K562 (cell line): ENCODE measurements around the gene TAS2R4. TPM values are rescaled to one million over a fixed set of nuclear protein-coding genes. Genes with fewer than 3 reads are reported as not detected.

Experiments
- CTCF ChIP-seq, 3 experiments: IDR thresholded peaks in 2 of 3; conservative IDR thresholded peaks in 1 of 3; 2 replicates each; pipeline ENCODE4 v1.5.1; 2011 to 2012; ENCODE audit warnings: low read length in 3 of 3, mild to moderate bottlenecking in 3 of 3, control low read depth in 2 of 3, improper control_type of control experiment in 1 of 3, inconsistent platforms in 1 of 3, low read depth in 1 of 3, mixed read lengths in 1 of 3, moderate library complexity in 1 of 3; ENCODE audit not compliant: insufficient read depth in 2 of 3
- E4F1 ChIP-seq: fragments of 250-450 bp; sonication (Bioruptor Pico); IDR thresholded peaks from 2 replicates; pipeline ENCODE4 v1.5.0; 2021; ENCODE audit warnings: mild to moderate bottlenecking, borderline replicate concordance
- IRF9 ChIP-seq: fragments of 450-650 bp; IDR thresholded peaks from 2 replicates; pipeline ENCODE4 v1.6.1; 2016; ENCODE audit warnings: missing biosample characterization, missing genetic modification characterization
- JUND ChIP-seq, 2 experiments: IDR thresholded peaks; 2 replicates in 1 of 2; 3 replicates in 1 of 2; pipeline ENCODE4 v1.6.1; 2011; ENCODE audit warnings: borderline replicate concordance in 2 of 2, low read depth in 2 of 2, low read length in 2 of 2, improper control_type of control experiment in 1 of 2, missing biosample characterization in 1 of 2, missing genetic modification characterization in 1 of 2, missing genetic modification reagents in 1 of 2
- LEF1 ChIP-seq: fragments of 450-650 bp; IDR thresholded peaks from 2 replicates; pipeline ENCODE4 v1.6.1; 2016; ENCODE audit warnings: mild to moderate bottlenecking
- RFX5 ChIP-seq: IDR thresholded peaks from 2 replicates; pipeline ENCODE4 v1.6.1; 2011; ENCODE audit warnings: low read depth, mild to moderate bottlenecking, improper control_type of control experiment, low read length
- SMAD3 ChIP-seq: fragments of 450-650 bp; formaldehyde crosslinking; conservative IDR thresholded peaks from 2 replicates; pipeline ENCODE4 v1.4.0; 2020; ENCODE audit warnings: mild to moderate bottlenecking
- SMARCA5 ChIP-seq: fragments of 450-650 bp; IDR thresholded peaks from 2 replicates; pipeline ENCODE4 v1.6.1; 2016
- STAT5B ChIP-seq: fragments of 250-450 bp; sonication (Bioruptor Pico); IDR thresholded peaks from 2 replicates; pipeline ENCODE4 v1.8.0; 2021; ENCODE audit warnings: mild to moderate bottlenecking, inconsistent platforms
- TAF15 ChIP-seq: fragments of 200-400 bp; formaldehyde crosslinking; IDR thresholded peaks from 2 replicates; pipeline ENCODE4 v1.6.1; 2017; ENCODE audit warnings: mild to moderate bottlenecking, low read depth, low read length, moderate library complexity
- TARDBP ChIP-seq: fragments of 450-650 bp; IDR thresholded peaks from 2 replicates; pipeline ENCODE4 v1.6.1; 2016
- TBL1XR1 ChIP-seq, 2 experiments: IDR thresholded peaks; 2 replicates each; pipeline ENCODE4 v1.6.1; 2012; ENCODE audit warnings: improper control_type of control experiment in 2 of 2, low read length in 2 of 2, mild to moderate bottlenecking in 1 of 2
- TSC22D4 ChIP-seq: fragments of 450-650 bp; IDR thresholded peaks from 2 replicates; pipeline ENCODE4 v1.6.1; 2016; ENCODE audit warnings: missing genetic modification characterization, missing biosample characterization, control low read depth
- TSHZ1 ChIP-seq: fragments of 250-450 bp; sonication (Bioruptor Pico); IDR thresholded peaks from 2 replicates; pipeline ENCODE4 v1.4.0; 2020; ENCODE audit warnings: mild to moderate bottlenecking, moderate library complexity
- ZKSCAN8 ChIP-seq: fragments of 200-800 bp; sonication (Bioruptor generic); IDR thresholded peaks from 2 replicates; pipeline ENCODE4 v1.6.1; 2016; ENCODE audit warnings: missing genetic modification characterization, missing compliant biosample characterization
- ZNF143 ChIP-seq: sonication (generic); formaldehyde crosslinking; IDR thresholded peaks from 2 replicates; pipeline ENCODE4 v1.9.0; 2022; ENCODE audit warnings: mild to moderate bottlenecking, missing genetic modification reagents
- ZNF347 ChIP-seq: fragments of 450-650 bp; formaldehyde crosslinking; IDR thresholded peaks from 2 replicates; pipeline ENCODE4 v1.4.0; 2020; ENCODE audit warnings: low read depth, mild to moderate bottlenecking, moderate library complexity
- polyA plus RNA-seq, 8 experiments: library from polyadenylated mRNA; depleted of rRNA in 4 of 8; stranded (reverse) in 5 of 8; unstranded in 3 of 8; fragments of >200 nt; fragmentation: Nextera tagmentation in 2 of 8; fragmentation: Illumina TruSeq in 1 of 8; extraction: Ambion mirVana in 2 of 8; extraction: Trizol in 1 of 8; gene quantifications; 2 replicates each; pipeline versions ENCODE4 v1.2.1 to v1.2.3, GENCODE V29; 2011 to 2014; ENCODE audit warnings: inconsistent platforms in 1 of 8, missing spikeins in 1 of 8
- total RNA-seq, 7 experiments: library from RNA; depleted of rRNA in 6 of 7; stranded (reverse); fragments of >200 nt in 6 of 7; fragmentation: Illumina TruSeq in 2 of 7; extraction: Trizol in 2 of 7; gene quantifications; 2 replicates each; pipeline versions ENCODE4 v1.2.1 to v1.2.3, GENCODE V29; 2011 to 2021; ENCODE audit warnings: low replicate concordance in 1 of 7

Gene TAS2R4
- total and polyA plus RNA-seq, 9 of the 15 experiments (the other 6 are each of a cell fraction or from before 2014, with no cell fraction given) = 0.04 to 2.1 (median 0.68) TPM

DNA sequence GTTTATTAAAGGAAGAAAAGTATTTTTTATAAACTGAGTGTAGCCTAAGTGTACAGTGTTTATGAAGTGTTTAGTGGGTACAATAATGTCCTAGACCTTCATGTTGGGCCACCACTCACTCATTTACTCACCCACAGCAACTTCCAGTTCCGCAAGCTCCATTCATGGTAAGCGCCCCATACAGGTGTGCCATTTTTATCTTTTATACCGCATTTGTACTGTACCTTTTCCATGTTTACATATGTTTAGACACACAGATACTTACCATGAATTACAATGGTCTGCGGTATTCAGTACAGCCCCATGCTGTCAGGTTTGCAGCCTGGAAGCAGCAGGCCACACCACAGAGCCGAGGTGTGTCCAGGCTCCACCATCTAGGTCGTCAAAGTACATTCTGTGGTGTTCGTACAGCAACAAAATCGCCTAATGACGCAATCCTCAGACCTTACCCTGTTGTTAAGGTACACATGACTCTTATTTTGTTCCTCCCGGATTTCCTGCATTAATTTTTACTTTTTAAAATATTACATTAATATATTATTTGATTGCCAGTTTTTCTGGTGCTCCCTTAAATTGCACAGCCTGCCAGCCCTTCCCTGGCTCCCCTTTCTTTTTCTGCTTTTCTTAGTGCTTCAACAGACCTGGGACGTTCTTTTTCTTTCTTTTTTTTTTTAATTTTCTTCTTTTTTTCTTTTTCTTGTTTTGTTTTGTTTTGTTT lies 39.2 kb upstream of the TAS2R4 start (continued):
- TF ChIP-seq JUND (IDR thresholded peaks at IDR 0.05; ENCODE audit: borderline replicate concordance, low read depth, low read length) (peak; percentile 71), JUND (tag; IDR thresholded peaks at IDR 0.05; ENCODE audit: borderline replicate concordance, low read depth, low read length) (no peak; the same call in 2 of the 3 replicates), TAF15 (no peak), TBL1XR1 (IDR thresholded peaks at IDR 0.05; ENCODE audit: low read length in 2 of 2) (no peak; a peak in 1 of 4 replicates), ZKSCAN8 (CRISPR knock-in tag) (no peak), RFX5 (no peak), TSHZ1 (no peak), E4F1 (CRISPR knock-in tag) (no peak), ZNF143 (CRISPR knock-in tag) (no peak), SMARCA5 (no peak; the same call in 1 of the 2 replicates), TARDBP (no peak), CTCF (IDR thresholded peaks at IDR 0.05 in 2 of 3, conservative IDR thresholded peaks at IDR 0.05 in 1 of 3; ENCODE audit: insufficient read depth in 2 of 3, low read depth in 1 of 3, low read length in 3 of 3) (no peak), SMAD3 (no peak), STAT5B (CRISPR knock-in tag) (no peak), LEF1 (no peak), IRF9 (tag) (no peak), ZNF347 (CRISPR knock-in tag) (no peak), TSC22D4 (tag) (no peak)
